ENCODE results near the gene ASIC1.

Gene ASIC1

GRCh38 chr12:50059440-50060119 is 2.2 kb downstream of the ASIC1 start:
- in situ Hi-C loops (cut with HindIII; ENCODE audit: low sequenced_read_pairs), result loop anchor here (10.0 kb wide), 1 partner anchor 105 kb away; the partner anchor contains the start of gene AQP2

- in situ Hi-C loops (cut with HindIII; ENCODE audit: low sequenced_read_pairs), result loop anchor here (10.0 kb wide), 1 partner anchor 105 kb away; the partner anchor contains the start of gene AQP2
Observed at GRCh38 chr12:50060120-50060468, 2.7 kb downstream of the ASIC1 start.

GRCh38 chr12:50061171-50061570 is 3.8 kb downstream of the ASIC1 start:
- in situ Hi-C loops (cut with HindIII; ENCODE audit: low sequenced_read_pairs), result loop anchor here (10.0 kb wide), 1 partner anchor 106 kb away; the partner anchor contains the start of gene AQP2

- in situ Hi-C loops (cut with HindIII; ENCODE audit: low sequenced_read_pairs), result loop anchor here (10.0 kb wide), 1 partner anchor 107 kb away; the partner anchor contains the start of gene AQP2
Observed at GRCh38 chr12:50061946-50062686, 4.7 kb downstream of the ASIC1 start.

- in situ Hi-C loops (cut with HindIII; ENCODE audit: low sequenced_read_pairs), result loop anchor here (10.0 kb wide), 1 partner anchor 108 kb away; the partner anchor contains the start of gene AQP2
Observed at GRCh38 chr12:50062728-50063460, 5.5 kb downstream of the ASIC1 start.

GRCh38 chr12:50065726-50066310 is 8.4 kb downstream of the ASIC1 start:
- in situ Hi-C loops (cut with HindIII; ENCODE audit: low sequenced_read_pairs), result loop anchor here (10.0 kb wide), 1 partner anchor 111 kb away; the partner anchor contains the start of gene AQP2

- in situ Hi-C loops (cut with HindIII; ENCODE audit: low sequenced_read_pairs), result loop anchor here (10.0 kb wide), 1 partner anchor 112 kb away; the partner anchor contains the start of gene AQP2
Observed at GRCh38 chr12:50066402-50066801, 9.0 kb downstream of the ASIC1 start.

- in situ Hi-C loops (cut with HindIII; ENCODE audit: low sequenced_read_pairs), result loop anchor here (10.0 kb wide), 1 partner anchor 114 kb away; the partner anchor contains the start of gene AQP2
Observed at GRCh38 chr12:50069069-50069468, 11.7 kb downstream of the ASIC1 start.

GRCh38 chr12:50069539-50069938 is 12.1 kb downstream of the ASIC1 start:
- in situ Hi-C loops (cut with HindIII; ENCODE audit: low sequenced_read_pairs), result loop anchor here (10.0 kb wide), 1 partner anchor 115 kb away; the partner anchor contains the start of gene AQP2

GRCh38 chr12:50070314-50071060 is 13.1 kb downstream of the ASIC1 start:
- in situ Hi-C loops (cut with HindIII; ENCODE audit: low sequenced_read_pairs), result no loop called here

GRCh38 chr12:50072198-50072907 is 15.0 kb downstream of the ASIC1 start:
- in situ Hi-C loops (cut with HindIII; ENCODE audit: low sequenced_read_pairs), result no loop called here

- in situ Hi-C loops (cut with HindIII; ENCODE audit: low sequenced_read_pairs), result no loop called here
Observed at GRCh38 chr12:50073206-50073605, 15.8 kb downstream of the ASIC1 start.

- in situ Hi-C loops (cut with HindIII; ENCODE audit: low sequenced_read_pairs), result no loop called here
Observed at GRCh38 chr12:50073712-50074111, 16.3 kb downstream of the ASIC1 start.

- in situ Hi-C loops (cut with HindIII; ENCODE audit: low sequenced_read_pairs), result no loop called here
Observed at GRCh38 chr12:50074936-50075807, 17.8 kb downstream of the ASIC1 start.

GRCh38 chr12:50075808-50076170 is 18.4 kb downstream of the ASIC1 start:
- in situ Hi-C loops (cut with HindIII; ENCODE audit: low sequenced_read_pairs), result no loop called here

GRCh38 chr12:50077099-50077498 is 19.7 kb downstream of the ASIC1 start:
- in situ Hi-C loops (cut with HindIII; ENCODE audit: low sequenced_read_pairs), result no loop called here

- in situ Hi-C loops (cut with HindIII; ENCODE audit: low sequenced_read_pairs), result no loop called here
Observed at GRCh38 chr12:50078281-50078680, 20.9 kb downstream of the ASIC1 start.

- in situ Hi-C loops (cut with HindIII; ENCODE audit: low sequenced_read_pairs), result no loop called here
Observed at GRCh38 chr12:50079771-50080170, 22.4 kb downstream of the ASIC1 start.
